CD4-positive, alpha-beta T cell treated with Interleukin-15 for 4 hours (primary cell): ENCODE results near the gene RNF135.
"Not testable (repeated sequence)": the region's sequence is repeated elsewhere in the genome, so short reads cannot be mapped to it uniquely, and the experiment has no call there.

ENCODE experiments used
- DNase-seq: peaks from one replicate; pipeline ENCODE4 v3.0.0-alpha.2; 2020; ENCODE audit warnings: low spot score

Gene RNF135

DNA sequence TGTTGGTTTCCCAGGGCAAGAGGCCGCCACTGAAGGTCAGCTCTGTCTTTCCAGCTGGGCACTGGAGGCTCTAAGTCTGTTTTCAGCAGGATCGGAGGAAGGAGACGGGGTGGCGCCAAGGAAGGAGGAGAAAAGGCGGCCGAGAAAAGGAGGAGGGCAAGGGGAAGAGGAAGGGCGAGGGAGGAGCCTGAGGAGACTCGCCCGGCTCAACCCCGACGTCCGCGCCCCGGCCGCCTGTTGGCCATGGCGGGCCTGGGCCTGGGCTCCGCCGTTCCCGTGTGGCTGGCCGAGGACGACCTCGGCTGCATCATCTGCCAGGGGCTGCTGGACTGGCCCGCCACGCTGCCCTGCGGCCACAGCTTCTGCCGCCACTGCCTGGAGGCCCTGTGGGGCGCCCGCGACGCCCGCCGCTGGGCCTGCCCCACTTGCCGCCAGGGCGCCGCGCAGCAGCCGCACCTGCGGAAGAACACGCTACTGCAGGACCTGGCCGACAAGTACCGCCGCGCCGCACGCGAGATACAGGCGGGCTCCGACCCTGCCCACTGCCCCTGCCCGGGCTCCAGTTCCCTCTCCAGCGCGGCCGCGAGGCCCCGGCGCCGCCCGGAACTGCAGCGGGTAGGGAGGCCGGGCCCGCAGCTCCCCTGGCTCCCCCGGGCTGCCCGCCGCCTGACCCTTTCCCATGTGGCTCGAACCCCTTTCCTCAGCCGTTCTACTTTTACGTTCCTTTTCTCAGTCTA, at the start of gene RNF135:
RNF135 (plus strand) TSS at position 209 of the 737 bp plus-strand sequence; CDS start at position 244, 35 bp downstream.
- peak; percentile 52 for DNase-seq

DNA sequence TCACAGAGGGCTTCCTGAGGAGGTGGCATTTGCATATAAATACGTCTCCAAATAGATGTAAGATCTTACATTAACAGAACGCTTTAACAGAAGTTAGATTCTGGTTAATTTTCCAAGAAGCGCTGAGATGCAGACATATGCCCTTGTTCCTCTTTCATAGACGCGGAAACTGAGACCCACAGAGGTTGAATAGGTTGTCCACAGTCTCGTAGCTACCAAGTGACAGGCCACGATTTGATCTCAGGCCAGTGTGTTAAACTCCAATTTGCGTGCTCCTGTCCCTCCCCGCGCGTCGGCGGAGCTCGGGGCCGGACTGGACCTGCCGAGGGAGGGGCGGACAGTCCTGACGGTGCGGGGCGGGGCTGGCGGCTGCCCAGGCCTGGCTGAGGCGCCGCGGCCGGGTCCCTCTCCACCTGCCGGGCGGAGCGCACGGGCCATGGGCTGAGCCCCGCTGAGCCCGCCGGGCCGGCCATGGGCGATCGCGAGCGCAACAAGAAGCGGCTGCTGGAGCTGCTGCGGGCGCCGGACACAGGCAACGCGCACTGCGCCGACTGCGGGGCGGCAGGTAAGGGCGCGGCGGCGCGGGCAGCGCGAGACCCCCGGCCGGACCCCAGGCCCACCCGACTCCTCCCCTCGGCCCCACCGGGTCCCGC, 49.2 kb upstream of the RNF135 start, which contains the start of gene ADAP2:
ADAP2 (plus strand) TSS at position 402 of the 653 bp plus-strand sequence; CDS start at position 472, 70 bp downstream.
- no peak for DNase-seq

GRCh38 chr17:30922235-30923030, 48.4 kb upstream of the RNF135 start:
- DNase-seq: no peak

GRCh38 chr17:30924341-30924740, 46.5 kb upstream of the RNF135 start:
- DNase-seq: no peak

DNA sequence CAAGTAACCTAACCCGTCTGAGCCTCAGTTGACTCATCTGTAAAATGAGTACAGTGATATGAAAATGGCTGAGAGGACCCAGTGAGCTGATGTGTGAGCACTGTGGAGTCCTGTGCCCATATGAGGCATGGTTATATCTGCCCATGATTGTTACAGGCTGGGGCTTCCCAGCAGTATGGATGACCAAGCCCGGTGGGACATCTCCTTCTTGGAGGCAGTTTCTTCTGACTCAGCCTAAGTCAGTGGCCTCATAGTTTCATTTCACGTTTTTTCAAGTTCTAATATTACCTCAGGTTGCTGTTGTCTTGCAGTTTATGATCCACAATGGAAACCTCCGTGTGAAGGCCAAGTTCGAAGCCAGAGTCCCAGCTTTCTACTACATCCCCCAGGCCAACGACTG, 44.3 kb upstream of the RNF135 start:
- no peak for DNase-seq

GRCh38 chr17:30927756-30928155, 43.1 kb upstream of the RNF135 start:
- DNase-seq: no peak

- DNase-seq: no peak
These were observed 42.3 kb upstream of the RNF135 start for GRCh38 chr17:30928584-30928983.

GRCh38 chr17:30929081-30929633, 41.7 kb upstream of the RNF135 start:
- DNase-seq: no peak

DNA sequence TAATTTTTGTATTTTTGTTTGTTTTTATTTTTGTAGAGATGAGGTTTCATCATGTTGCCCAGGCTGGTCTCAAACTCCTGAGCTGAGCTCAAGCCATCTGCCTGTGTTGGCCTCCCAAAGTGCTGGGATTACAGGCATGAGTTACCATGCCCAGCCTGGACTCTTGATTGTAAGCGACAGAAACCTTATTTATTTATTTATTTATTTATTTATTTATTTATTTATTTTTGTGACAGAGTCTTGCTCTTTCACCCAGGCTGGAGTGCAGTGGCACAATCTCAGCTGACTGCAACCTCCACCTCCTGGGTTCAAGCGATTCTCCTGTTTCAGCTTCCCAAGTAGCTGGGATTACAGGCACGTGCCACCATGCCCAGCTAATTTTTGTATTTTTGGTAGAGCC, 41.0 kb upstream of the RNF135 start:
- DNase-seq: not testable (repeated sequence)

DNA sequence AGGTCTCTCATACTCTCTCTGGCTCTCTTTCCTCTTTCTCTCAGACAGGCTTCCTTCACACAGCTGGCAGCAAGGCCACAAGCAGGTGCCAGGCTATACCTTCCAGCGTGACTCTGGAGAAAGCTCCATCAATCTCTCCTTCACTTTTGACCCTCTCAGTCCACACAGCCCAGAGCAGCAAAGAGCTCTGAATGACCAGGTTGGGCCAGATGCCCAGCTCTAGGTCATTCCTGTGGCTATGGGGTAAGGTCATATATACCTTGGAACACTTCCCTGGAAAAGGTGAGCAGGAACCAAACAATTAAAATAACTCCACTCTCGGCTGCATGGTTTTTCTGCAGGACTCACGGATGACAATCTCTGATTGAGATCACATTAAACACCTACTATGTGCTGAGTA, 40.3 kb upstream of the RNF135 start:
- no peak for DNase-seq

GRCh38 chr17:30931582-30931981, 39.3 kb upstream of the RNF135 start:
- DNase-seq: not testable (repeated sequence)

- no peak for DNase-seq
These were observed 36.9 kb upstream of the RNF135 start for GRCh38 chr17:30933966-30934365.

DNA sequence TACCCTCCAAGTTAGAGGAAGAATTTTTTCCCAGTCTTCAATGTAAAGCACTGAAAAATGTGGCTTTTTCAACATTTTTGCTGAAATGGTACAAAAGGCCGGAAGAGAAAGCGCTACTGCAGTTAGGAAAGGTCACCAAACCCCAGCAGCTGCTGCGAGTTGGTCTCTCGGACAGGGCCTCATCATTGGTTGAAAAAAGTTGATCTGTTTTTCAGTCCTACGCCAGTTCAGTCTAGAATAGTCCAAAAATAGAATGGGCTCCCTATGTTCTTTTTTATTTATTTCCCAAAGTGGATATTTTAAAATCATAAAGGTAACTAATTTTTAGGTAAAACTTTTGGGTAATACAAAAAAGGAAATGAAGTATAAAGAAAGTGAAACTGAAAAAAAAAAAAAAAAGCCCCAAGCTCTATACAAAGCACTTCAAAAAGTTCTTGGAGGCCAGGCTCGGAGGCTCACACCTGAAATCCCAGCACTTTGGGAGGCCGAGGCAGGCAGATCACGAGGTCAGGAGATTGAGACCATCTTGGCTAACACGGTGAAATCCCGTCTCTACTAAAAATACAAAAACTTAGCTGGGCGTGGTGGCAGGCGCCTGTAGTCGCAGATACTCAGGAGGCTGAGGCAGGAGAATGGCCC, 31.7 kb upstream of the RNF135 start:
- no peak for DNase-seq

- no peak for DNase-seq
These were observed 28.3 kb upstream of the RNF135 start for GRCh38 chr17:30942308-30943079.

- DNase-seq: no peak
These were observed 23.0 kb upstream of the RNF135 start for GRCh38 chr17:30947796-30948195.

GRCh38 chr17:30950189-30950588, 20.6 kb upstream of the RNF135 start:
- no peak for DNase-seq

- DNase-seq: no peak
These were observed 20.0 kb upstream of the RNF135 start for GRCh38 chr17:30950669-30951399.

DNA sequence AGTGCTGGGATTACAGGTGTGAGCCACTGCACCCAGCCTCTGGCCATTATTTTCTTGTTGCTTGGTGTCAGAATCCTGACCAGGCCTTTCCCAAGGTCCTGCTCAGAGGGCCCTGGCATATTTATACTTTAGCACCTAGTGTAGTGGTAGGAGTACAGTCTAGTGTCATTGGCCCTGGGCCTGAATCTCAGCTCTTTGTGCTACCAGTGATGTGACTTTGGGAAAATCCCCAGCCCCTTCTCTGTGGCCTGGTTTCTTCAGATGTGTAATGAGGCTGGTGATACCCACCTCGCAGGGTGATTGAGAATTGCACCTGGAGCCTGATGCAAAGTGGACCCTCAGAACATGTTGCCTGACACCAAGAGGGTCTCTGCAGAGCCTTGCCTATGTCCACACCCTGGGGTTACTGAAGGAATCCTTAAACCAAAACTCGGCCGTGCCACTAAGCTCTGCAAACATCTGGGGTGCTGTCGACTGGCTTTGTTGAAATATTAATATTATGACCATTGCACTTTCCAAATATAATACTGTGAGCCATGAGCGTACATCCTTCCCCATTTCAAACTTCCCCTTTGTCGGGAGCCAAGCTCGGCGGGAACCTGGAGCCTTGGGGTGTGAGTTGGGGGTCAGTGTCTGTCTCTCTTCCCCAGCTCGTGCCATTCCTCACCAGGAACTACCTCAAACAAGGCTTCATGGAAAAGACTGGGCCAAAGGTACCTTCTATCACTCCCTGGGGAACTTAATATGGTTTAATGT, 18.0 kb upstream of the RNF135 start:
- no peak for DNase-seq

GRCh38 chr17:30954046-30954830, 16.6 kb upstream of the RNF135 start:
- DNase-seq: no peak
